Hypothalamus (tissue), 51 donors: ENCODE results near the gene RAD51B.
A peak's percentile ranks its signal among the peaks of the same experiment; 100 is the strongest.

Experiments
- DNase-seq, 51 donors: peaks; one replicate each; lab custom pipeline; 2025; lab: John Stamatoyannopoulos, UW

RAD51B gene

DNA sequence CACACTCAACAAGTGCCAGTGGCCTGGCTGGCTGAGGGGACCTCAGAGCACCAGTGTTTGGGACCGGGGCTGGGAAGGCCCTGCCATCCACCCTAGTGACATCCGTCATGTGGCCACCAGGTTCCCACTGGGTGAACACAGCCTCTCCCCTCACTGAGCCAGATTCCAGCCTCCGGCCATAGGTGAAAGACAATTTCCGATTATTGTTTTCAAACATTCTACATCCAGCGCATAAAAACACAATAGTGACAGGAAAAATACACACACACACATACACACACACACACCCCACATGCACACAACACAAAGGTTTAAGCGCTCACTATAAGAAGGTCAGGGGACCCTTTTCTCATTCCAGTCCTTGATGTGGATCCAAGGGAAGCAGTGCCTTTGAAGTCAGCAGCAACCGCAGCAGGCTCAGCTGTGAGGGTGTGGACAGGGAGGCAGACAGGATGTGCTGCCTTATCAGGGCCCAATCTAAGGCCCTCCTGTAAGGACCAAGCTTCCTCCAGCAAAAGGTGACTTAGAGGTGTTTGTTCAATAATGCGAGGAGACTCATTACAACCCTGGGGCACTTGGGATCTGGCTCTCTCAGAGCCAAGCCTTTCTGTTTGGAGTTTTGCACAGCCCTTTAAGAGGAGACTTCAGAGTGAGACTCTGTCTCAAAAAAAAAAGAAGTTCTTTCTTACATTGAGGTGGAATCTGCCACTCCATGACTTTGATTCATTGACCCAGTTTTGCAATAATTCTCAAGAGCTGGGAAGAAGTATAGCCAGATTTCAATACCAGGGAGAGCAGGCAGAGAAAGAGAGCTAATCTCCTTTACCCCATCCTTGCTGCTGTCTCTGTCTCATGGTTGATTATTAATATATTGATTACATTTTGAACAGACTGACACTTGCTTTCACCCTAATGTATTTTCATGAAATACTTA, 745.5 kb downstream of the RAD51B start:
- no peak for DNase-seq

DNA sequence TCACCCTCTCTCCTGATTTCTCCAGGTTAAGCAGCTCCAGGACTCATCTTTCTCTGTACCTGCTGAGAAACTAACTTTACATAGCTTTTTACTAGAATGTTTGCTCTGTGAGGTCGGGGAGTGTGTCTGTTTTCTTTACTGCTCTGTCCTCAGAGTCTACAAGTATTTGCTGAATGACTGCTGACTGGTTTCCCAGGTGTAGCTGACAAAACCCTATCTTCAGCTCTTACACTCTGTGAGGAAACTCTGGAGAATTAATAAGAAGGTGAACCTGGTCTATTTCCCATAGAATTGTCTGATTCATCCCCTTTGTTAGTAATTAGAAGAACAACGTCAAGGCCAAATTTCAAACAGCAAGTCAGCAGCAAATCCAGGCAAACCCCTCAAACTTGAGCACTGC, 746.5 kb downstream of the RAD51B start:
- no peak for DNase-seq

DNA sequence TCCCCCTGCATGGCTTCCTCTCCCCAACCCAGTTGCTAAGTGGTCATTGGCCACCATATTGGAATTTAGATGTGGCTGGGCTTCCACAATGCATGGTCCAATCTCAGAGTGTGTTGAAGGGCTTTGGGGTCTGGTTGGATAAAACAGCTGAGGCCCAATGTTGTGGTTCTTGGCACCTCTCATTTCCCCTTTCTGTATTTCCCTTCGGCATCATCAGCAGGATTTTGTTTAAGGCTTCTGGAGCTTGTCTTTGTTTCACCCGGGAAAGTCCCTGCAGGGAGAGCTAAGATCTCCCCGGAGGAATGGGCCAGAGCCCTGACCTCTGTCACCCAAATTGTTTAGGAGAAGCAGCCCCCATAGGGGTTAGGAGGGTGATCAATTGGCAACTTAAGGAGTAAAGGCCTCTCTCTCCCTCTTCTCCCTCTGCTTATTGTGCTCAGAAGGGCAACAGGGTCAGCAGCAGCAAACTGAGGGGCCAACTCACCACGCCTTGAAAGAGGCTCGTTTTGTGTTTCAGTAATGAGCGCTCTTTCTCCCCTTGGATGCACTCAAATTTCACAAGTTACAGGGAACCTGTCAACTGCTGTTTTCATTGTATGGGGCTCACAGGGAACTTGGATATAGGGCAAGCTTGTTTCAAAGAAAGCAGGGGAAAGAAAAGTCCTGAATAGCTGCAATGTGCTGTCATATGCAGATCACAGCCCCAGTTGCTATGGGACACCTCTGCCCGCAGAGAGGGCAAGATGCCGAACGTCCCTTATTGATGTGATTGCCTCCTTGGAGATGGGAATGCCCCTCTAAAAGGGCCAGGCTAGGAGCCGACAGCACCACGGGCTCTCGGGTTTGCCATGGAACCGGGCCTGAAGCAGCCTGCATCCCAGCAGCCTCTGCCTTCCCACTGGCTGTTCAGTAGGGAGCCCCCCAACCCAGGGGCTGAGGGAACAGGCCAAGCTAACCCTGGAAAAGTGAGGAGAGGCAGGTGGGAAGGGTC, 749.6 kb downstream of the RAD51B start:
- DNase-seq, result peak in 28 of 51 donors; percentile 7 to 79 (median 45)

DNA sequence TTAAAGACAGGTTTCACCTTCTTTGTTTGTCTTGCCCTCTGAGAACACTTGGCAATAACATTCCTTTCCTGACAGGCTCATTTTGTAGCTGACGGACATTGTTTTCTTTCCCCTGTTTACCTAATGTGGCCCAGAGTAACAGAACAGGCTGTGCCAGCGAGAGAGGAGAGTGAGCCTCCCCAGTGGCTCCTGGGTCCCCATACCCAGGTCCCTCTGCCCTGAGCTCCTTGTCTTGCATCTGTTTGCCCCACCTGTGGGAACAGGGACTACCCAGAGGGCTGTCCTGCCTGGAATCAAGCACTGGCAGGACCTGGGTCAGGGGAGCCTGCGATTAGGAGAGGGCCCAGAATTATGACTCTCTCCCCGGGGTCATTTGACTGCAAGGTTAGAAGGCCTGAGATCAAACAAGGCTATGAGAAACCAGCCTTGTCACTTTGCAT, 750.4 kb downstream of the RAD51B start:
- DNase-seq, result peak in 3 of 51 donors; percentile 14 to 55 (median 47)

DNA sequence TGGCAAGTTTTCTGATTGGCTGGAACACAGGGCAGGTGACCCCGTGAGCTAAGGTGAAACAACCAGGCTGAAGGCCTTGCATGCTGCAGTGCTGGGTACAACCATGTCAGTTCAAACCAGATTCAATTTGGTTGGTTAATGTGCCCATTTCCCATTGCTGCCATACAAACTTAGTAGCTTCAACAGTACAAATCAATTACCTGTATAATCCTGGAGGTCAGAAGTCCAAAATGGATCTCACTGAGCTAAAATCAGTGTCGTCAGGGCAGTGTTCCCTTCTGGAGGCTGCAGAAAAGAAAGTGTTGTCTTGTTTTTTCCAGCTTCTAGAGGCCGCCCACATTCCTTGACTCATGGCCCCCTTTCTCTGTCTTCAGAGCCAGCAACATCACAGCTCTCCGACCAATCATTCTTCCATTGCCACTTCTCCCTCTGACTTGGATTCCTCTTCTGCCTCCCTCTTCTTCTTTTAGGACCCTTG, 751.6 kb downstream of the RAD51B start:
- no peak for DNase-seq

DNA sequence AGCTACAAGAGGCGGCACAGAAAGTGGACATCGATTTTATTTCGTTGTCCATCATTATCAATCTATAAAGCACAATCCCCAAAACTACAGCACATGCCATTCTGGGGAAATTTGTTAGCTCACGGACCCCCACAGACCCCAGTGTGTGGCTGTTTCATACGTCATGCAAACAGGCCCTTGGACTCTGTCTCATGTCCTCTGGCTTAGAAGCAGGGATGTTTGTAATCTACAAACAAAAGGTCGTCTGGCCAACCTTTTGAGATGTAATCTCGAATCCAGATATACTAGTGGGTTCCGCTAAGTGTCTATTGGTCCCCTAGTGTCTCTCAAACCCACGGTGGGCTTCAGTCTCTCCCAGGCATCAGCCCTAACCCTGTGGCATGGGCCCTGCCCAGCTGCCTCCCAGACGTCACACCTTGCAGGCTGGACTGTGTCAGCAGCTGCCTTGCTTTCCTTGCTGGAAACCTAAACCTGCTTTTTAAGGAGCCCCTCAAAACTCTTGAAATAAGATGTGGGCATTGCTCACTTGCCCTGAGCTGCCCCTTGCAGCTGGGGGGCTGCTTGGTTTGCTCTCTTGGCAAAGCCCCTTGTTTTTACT, 752.4 kb downstream of the RAD51B start:
- no peak for DNase-seq

DNA sequence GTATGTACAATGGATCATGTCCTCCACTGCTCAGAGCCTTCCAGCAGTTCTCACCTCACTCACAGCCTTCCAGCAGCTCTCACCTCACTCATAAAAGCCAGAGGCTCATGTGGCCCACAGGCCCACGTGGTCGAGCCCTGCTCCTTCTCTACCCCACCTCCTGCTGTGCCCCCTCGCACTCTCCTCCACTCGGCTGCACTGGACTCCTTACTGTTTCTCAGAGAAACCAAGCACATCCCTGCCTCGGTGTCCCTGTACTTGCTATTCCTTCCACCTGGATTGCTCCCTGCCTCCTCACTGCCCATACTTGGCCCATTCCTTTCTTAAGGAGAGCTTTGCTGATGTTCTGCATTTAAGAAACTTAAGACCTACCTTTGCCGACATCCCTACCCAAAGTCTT, 753.5 kb downstream of the RAD51B start:
- DNase-seq, result no peak

DNA sequence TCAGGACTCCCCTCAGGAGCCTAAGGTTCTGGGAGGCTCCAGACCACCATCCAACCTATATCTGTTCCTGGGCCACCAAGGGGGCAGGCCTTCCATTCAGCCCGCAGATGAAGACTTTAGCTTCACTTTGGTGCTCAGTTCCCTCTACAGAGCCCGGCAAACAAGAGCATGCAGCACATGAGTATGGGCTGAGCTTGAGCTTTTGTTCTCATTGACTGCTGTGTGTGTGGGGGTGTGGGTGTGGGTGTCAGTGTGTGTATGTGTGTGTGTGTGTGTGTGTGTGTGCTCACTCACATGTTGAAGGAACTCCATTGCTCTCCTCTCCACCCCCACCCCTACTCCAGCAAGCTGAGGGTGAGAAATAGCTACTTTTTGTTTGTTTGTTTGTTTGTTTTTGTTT, 754.1 kb downstream of the RAD51B start:
- DNase-seq, result no peak

GRCh38 chr14:68574461-68574860, 754.9 kb downstream of the RAD51B start:
- no peak for DNase-seq

GRCh38 chr14:68574906-68575305, 755.3 kb downstream of the RAD51B start:
- no peak for DNase-seq

GRCh38 chr14:68575426-68575825, 755.8 kb downstream of the RAD51B start:
- no peak for DNase-seq

- DNase-seq, result no peak
Measured at GRCh38 chr14:68576031-68576430, 756.5 kb downstream of the RAD51B start.

DNA sequence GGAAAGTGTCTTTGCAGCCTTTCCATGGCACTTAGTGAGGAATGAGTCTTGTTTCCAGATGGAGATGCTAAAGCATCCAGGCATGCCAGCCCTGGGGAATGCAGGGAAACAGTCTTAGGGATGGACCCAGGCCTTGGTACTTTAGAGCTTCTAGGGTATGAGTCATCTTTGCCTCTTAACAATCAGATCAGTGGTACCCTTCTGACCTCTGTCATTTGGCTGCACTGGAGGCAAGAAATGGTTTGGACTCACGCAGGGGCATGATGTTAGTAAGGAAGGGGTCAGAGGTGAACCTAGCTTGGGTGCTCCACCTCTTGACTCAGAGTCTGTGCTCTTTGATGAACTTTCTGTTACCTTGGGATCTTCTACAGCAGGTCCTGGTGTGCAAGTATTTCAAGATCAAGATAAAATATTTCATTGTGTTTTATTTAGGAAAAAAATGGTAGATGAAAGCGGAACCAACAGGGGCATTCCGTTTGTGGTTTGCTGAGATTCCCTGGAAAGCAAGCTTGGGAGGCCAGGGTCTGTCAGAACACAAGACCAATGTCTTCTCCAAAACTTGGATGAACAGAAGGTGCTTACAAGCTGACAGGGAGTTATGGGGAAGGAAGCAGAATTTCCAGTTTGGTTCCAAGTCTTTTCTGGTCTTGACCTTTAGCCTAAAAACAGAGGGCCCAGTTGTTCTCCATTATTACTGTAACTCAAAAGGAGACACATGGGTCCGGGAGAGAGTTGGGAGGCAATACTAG, 757.1 kb downstream of the RAD51B start:
- DNase-seq, result no peak

DNA sequence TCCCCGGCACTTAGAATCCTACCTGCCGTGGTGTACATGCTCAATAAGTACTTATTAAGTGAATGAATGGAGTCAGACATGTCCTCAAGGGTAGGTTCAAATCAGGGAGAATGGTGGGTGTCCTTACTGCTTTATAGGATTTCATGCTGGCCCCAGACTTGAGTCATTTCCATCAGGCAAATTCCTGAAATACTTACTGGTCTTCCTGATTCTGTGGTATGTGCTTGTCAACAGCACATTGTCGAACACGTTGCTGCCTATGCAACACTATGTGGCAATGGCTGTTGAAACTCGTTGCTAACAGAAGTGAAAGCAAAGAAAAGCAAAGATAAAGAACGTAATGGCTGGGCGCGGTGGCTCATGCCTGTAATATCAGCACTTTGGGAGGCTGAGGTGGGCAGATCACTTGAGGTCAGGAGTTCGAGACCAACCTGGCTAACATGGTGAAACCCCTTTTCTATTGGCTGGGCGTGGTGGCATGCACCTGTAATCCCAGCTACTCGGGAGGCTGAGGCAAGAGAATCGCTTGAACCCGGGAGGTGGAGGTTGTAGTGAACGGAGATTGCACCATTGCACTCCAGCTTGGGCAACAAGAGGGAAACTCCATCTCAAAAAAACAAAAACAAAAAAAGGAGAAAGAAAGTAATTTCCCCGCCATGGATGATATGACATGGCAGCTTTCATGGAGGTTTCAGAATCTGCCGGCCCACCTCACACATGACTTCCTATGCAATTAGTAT, 758.4 kb downstream of the RAD51B start:
- DNase-seq, result peak in 1 of 51 donors; percentile 11

DNA sequence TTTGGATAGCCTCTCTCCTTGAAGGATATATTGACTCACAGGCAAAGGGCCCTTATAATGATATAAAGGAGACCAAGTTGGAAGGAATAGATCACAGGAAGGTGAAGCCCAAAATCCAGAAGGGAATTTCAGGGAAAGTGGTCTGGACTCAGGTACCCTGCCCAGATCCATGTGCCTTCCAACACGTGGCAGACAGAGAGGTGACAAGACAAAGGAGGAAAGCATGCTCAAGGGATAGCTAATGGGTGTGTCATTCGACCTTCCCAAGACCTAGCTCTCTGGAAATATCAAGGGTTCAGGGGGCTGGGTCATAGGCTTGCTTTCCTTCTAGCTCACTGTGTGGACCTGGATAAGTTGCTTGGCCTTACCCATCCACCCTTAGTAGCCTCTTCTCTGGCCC, 759.0 kb downstream of the RAD51B start:
- DNase-seq, result no peak

GRCh38 chr14:68580096-68580645, 760.6 kb downstream of the RAD51B start:
- DNase-seq, result no peak

GRCh38 chr14:68580671-68581070, 761.1 kb downstream of the RAD51B start:
- no peak for DNase-seq

DNA sequence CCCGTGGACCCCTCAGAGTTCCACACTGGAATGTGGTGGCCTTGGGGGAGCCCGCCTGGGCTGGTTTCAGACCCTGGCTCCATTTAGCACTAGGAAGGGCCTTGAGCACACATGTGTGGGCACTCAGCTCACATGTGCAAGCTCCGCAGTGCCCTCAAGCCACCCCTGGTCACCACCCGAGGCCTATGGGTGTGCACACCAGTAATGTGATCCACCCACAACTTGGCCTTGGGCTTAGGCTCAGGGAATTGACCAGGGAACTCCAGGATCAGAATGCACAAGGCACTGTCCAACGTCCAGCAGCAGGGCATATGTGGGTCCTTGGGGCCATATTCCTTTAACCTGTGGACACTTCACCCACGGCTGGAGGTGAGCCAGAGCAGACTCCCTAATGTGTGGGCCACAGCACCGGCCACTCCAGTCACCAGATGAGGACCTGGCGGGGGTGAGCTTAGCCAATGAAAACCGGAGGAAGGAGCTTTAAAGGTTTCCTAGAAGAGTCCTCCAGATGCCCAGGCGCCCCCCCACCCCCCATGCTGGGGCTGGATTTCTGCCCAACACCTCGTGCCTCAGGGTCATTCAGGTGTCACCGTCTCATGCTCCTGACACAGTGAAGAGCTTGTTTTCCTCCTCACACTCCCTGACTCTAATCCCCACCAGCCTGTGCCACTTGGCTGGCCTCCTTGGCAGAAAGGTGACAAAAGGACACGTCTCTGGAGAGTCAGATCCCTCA, 764.1 kb downstream of the RAD51B start:
- peak in 6 of 51 donors; percentile 10 to 33 (median 20) for DNase-seq
